ENCODE data around the gene ASF1A. TPM values are rescaled to one million over a fixed set of nuclear protein-coding genes. Genes with fewer than 3 reads are reported as not detected.
"Not testable (repeated sequence)": the region's sequence is repeated elsewhere in the genome, so short reads cannot be mapped to it uniquely, and the experiment has no call there.

Gene ASF1A
- total RNA-seq, 1 experiment from 2014 or later: 34.4 TPM

GRCh38 chr6:118867181-118867580 lies 26.8 kb upstream of the ASF1A start:
- H2BK20ac ChIP-seq (ENCODE audit: low read depth, low read length, poor library complexity, severe bottlenecking): no peak overlapping the region
- no CpG with 5 or more reads among the region's 4 CpGs for WGBS (ENCODE audit: extremely low coverage, insufficient read length, low lambda C conversion rate)

GRCh38 chr6:118868901-118869300 lies 25.1 kb upstream of the ASF1A start:
- H3K36me3 Mint-ChIP-seq (ENCODE audit: insufficient read depth in 1 of 3, low read depth in 3 of 3): not testable (repeated sequence)

More at GRCh38 chr6:118867181-118867580, 26.8 kb upstream of the ASF1A start:
- H4K8ac ChIP-seq (replicated peaks; ENCODE audit: insufficient read length, low read depth, low read length): no peak overlapping the region
- H4K5ac ChIP-seq (ENCODE audit: insufficient read length, low read depth, low read length): no peak overlapping the region
- H2AFZ ChIP-seq (ENCODE audit: low read length): no peak overlapping the region
- H3K9ac ChIP-seq (ENCODE audit: extremely low read depth, insufficient read length, low read length): no peak overlapping the region
- H4K91ac ChIP-seq (ENCODE audit: insufficient read length, low read depth, low read length): no peak overlapping the region
- H3K79me2 ChIP-seq (ENCODE audit: insufficient read depth, low read length): no peaks in the 10 kb centered on the region
- no peak overlapping the region for H3K14ac ChIP-seq (ENCODE audit: insufficient read depth, low read length)
- Mint-ChIP-seq H3K9me3 (peaks cover 7 to 10% of the 10 kb centered on the region in 2 experiments), H3K4me3 (no peak overlapping the region), H3K4me1 (peaks cover 0 to 8% of the 10 kb centered on the region in 2 experiments; a peak in 2 of 4 replicates), H3K27ac (no peak overlapping the region), H3K36me3 (ENCODE audit: insufficient read depth in 1 of 3, low read depth in 3 of 3) (peaks cover 5 to 9% (median 7%) of the 10 kb centered on the region in 3 experiments), H3K27me3 (ENCODE audit: low read depth) (no peaks in the 10 kb centered on the region)
- no peak overlapping the region for H3K18ac ChIP-seq (ENCODE audit: insufficient read length, low read depth, low read length)
- H2BK120ac ChIP-seq (ENCODE audit: low read depth, low read length, poor library complexity, severe bottlenecking): no peak overlapping the region
- no peaks in the 10 kb centered on the region for H3K27me3 ChIP-seq (ENCODE audit: insufficient read depth, low read length)
- H3K56ac ChIP-seq (ENCODE audit: insufficient read length, low read depth, low read length): no peak overlapping the region
- H4K20me1 ChIP-seq (ENCODE audit: control insufficient read depth, insufficient read depth, insufficient read length): no peaks in the 10 kb centered on the region
- H3K9me3 ChIP-seq (ENCODE audit: control insufficient read depth, low read depth, low read length): no peaks in the 10 kb centered on the region
- H3K23ac ChIP-seq (ENCODE audit: insufficient read length, low read depth, low read length): no peak overlapping the region
- H2BK15ac ChIP-seq (ENCODE audit: low read depth, low read length): no peak overlapping the region
- H3K27ac ChIP-seq (ENCODE audit: insufficient read length, low read depth, low read length): no peak overlapping the region
- H3T11ph ChIP-seq (ENCODE audit: low read length): no peak overlapping the region
- DNase-seq: no peak
- H3K4me1 ChIP-seq (ENCODE audit: insufficient read depth, low read length): no peaks in the 10 kb centered on the region
- no peak overlapping the region for H3K4ac ChIP-seq (ENCODE audit: low read depth, low read length)
- no peak overlapping the region for H2BK12ac ChIP-seq (ENCODE audit: insufficient read length, low read depth, low read length)
- no peak overlapping the region for H3K4me2 ChIP-seq (ENCODE audit: insufficient read depth, insufficient read length, low read length)
- H2AK5ac ChIP-seq (ENCODE audit: insufficient read length, low read length): no peak overlapping the region
- no peak overlapping the region for H2BK5ac ChIP-seq (ENCODE audit: insufficient read length, low read length)
- no peak for TF ChIP-seq CTCF (conservative IDR thresholded peaks at IDR 0.05)
- H3K23me2 ChIP-seq (ENCODE audit: insufficient read length, low read depth, low read length, poor library complexity, severe bottlenecking): no peaks in the 10 kb centered on the region
- H3K79me1 ChIP-seq (ENCODE audit: insufficient read depth, low read depth, low read length, poor library complexity, severe bottlenecking): no peaks in the 10 kb centered on the region

More at GRCh38 chr6:118868901-118869300, 25.1 kb upstream of the ASF1A start:
- not testable (repeated sequence) for H2AK5ac ChIP-seq (ENCODE audit: insufficient read length, low read length); H4K91ac ChIP-seq (ENCODE audit: insufficient read length, low read depth, low read length); H3K23me2 ChIP-seq (ENCODE audit: insufficient read length, low read depth, low read length, poor library complexity, severe bottlenecking); H3K56ac ChIP-seq (ENCODE audit: insufficient read length, low read depth, low read length); H3K4me2 ChIP-seq (ENCODE audit: insufficient read depth, insufficient read length, low read length); H3T11ph ChIP-seq (ENCODE audit: low read length); H2AFZ ChIP-seq (ENCODE audit: low read length); DNase-seq; H4K5ac ChIP-seq (ENCODE audit: insufficient read length, low read depth, low read length); H3K27ac Mint-ChIP-seq; H3K4me3 Mint-ChIP-seq; H4K8ac ChIP-seq (replicated peaks; ENCODE audit: insufficient read length, low read depth, low read length); H2BK20ac ChIP-seq (ENCODE audit: low read depth, low read length, poor library complexity, severe bottlenecking); H3K27ac ChIP-seq (ENCODE audit: insufficient read length, low read depth, low read length); H4K20me1 ChIP-seq (ENCODE audit: control insufficient read depth, insufficient read depth, insufficient read length); H2BK120ac ChIP-seq (ENCODE audit: low read depth, low read length, poor library complexity, severe bottlenecking); H3K4me1 Mint-ChIP-seq; H3K9me3 ChIP-seq (ENCODE audit: control insufficient read depth, low read depth, low read length); H3K9ac ChIP-seq (ENCODE audit: extremely low read depth, insufficient read length, low read length); H2BK12ac ChIP-seq (ENCODE audit: insufficient read length, low read depth, low read length); H3K14ac ChIP-seq (ENCODE audit: insufficient read depth, low read length); H3K9me3 Mint-ChIP-seq; H3K4ac ChIP-seq (ENCODE audit: low read depth, low read length); H2BK15ac ChIP-seq (ENCODE audit: low read depth, low read length); H3K79me1 ChIP-seq (ENCODE audit: insufficient read depth, low read depth, low read length, poor library complexity, severe bottlenecking); H3K4me1 ChIP-seq (ENCODE audit: insufficient read depth, low read length); H3K18ac ChIP-seq (ENCODE audit: insufficient read length, low read depth, low read length); H3K79me2 ChIP-seq (ENCODE audit: insufficient read depth, low read length); H3K23ac ChIP-seq (ENCODE audit: insufficient read length, low read depth, low read length); H3K27me3 ChIP-seq (ENCODE audit: insufficient read depth, low read length); H3K27me3 Mint-ChIP-seq (ENCODE audit: low read depth); H2BK5ac ChIP-seq (ENCODE audit: insufficient read length, low read length)
- no CpG with 5 or more reads among the region's 2 CpGs for WGBS (ENCODE audit: extremely low coverage, insufficient read length, low lambda C conversion rate)
